ENCODE measurements around the gene GRAMD1A. TPM values are rescaled to one million over a fixed set of nuclear protein-coding genes. Genes with fewer than 3 reads are reported as not detected.

The GRAMD1A gene
- total RNA-seq, 1 experiment from 2014 or later, result 75.4 TPM

GRCh38 chr19:35037716-35038622, 37.8 kb downstream of the GRAMD1A start:
- DNase-seq (ENCODE audit: low read depth, low spot score), result no peak
- no peak overlapping the region for H2AFZ ChIP-seq (ENCODE audit: low read depth, low read length, poor library complexity, severe bottlenecking)
- POLR2A ChIA-PET, result no interaction called here
- CTCF ChIA-PET, result interaction anchor here (0.7 to 1.3 kb wide), 2 partner anchors 10 to 18 kb away, joined by 3 to 4 read pairs; no protein-coding TSS in a partner anchor
- no peak overlapping the region for H3K4me3 ChIP-seq (replicated peaks in 1 of 2; ENCODE audit: low read depth in 1 of 2, low read length in 2 of 2)
- ATAC-seq, result 0 out of 2 replicates have a peak, but pooled peaks have one; percentile 41
- no peak overlapping the region for H3K27ac ChIP-seq (ENCODE audit: low read depth, low read length)
- H3K9me2 ChIP-seq (ENCODE audit: insufficient read depth), result no peaks in the 10 kb centered on the region
- no peaks in the 10 kb centered on the region for H3K4me1 ChIP-seq (ENCODE audit: control insufficient read depth in 1 of 2, insufficient read depth in 2 of 2, low read length in 2 of 2)
- H3K4me2 ChIP-seq (ENCODE audit: low read length), result no peak overlapping the region
- no TSS peak for BruUV-seq (replicated peaks)
- RAD21 ChIA-PET (ENCODE audit: low non-redundant PET in 1 of 2, low total read pairs in 2 of 2, uncharacterized antibody in 2 of 2, unreplicated experiment in 2 of 2), result no interaction called here
- H4K20me1 ChIP-seq (ENCODE audit: insufficient read depth), result no peaks in the 10 kb centered on the region
- no peaks in the 10 kb centered on the region for H3K9me3 ChIP-seq (ENCODE audit: control insufficient read depth in 1 of 2, insufficient read depth in 1 of 2, low read depth in 1 of 2, low read length in 2 of 2)
- intact Hi-C loops (cut with micrococcal nuclease), result no loop called here
- no peaks in the 10 kb centered on the region; a peak in 1 of 4 replicates for H3K36me3 ChIP-seq (ENCODE audit: control insufficient read depth in 1 of 2, insufficient read depth in 2 of 2, low read length in 2 of 2)
- TF ChIP-seq CBX3 (IDR thresholded peaks at IDR 0.05; ENCODE audit: low read depth), result no peak
- no peak for TF ChIP-seq ATF3 (IDR thresholded peaks at IDR 0.05)
- TF ChIP-seq SRF (IDR thresholded peaks at IDR 0.05; ENCODE audit: low read depth), result no peak
- TF ChIP-seq RAD21 (IDR thresholded peaks at IDR 0.05; ENCODE audit: low read depth), result no peak
- TF ChIP-seq CEBPB (IDR thresholded peaks at IDR 0.05; ENCODE audit: low read depth), result no peak
- TF ChIP-seq TCF7L2 (IDR thresholded peaks at IDR 0.05; ENCODE audit: borderline replicate concordance, extremely low read depth, insufficient read depth, insufficient read length), result no peak
- TF ChIP-seq SP1 (IDR thresholded peaks at IDR 0.05; ENCODE audit: low read depth), result no peak
- no peak for TF ChIP-seq JUND (IDR thresholded peaks at IDR 0.05)
- no peak for TF ChIP-seq POLR2A (IDR thresholded peaks at IDR 0.05; ENCODE audit: borderline replicate concordance, extremely low read depth, insufficient read depth, insufficient read length)
- no peak for TF ChIP-seq ZFX (IDR thresholded peaks at IDR 0.05)
- TF ChIP-seq FOSL1 (IDR thresholded peaks at IDR 0.05; ENCODE audit: low read depth), result no peak
- TF ChIP-seq EZH2 (IDR thresholded peaks at IDR 0.05), result no peak
- no peak for TF ChIP-seq YY1 (IDR thresholded peaks at IDR 0.05; ENCODE audit: extremely low read depth, insufficient replicate concordance, low read depth, low read length)
- H3K27me3 ChIP-seq (ENCODE audit: insufficient read depth, low read length), result no peaks in the 10 kb centered on the region
- no peaks in the 10 kb centered on the region for H3K79me2 ChIP-seq (ENCODE audit: insufficient read depth, low read length)
- no peak overlapping the region for H3K9ac ChIP-seq (ENCODE audit: low read length)
